DMS 273 (cell line): Measurements from ENCODE around the gene PRG2.

Experiments
- DNase-seq: peaks from one replicate; lab custom pipeline; 2025; ENCODE audit not compliant: unreplicated experiment; lab: John Stamatoyannopoulos, UW

The PRG2 gene

GRCh38 chr11:57397394-57397990 is 7.0 kb upstream of the PRG2 start:
- DNase-seq: no peak

DNA sequence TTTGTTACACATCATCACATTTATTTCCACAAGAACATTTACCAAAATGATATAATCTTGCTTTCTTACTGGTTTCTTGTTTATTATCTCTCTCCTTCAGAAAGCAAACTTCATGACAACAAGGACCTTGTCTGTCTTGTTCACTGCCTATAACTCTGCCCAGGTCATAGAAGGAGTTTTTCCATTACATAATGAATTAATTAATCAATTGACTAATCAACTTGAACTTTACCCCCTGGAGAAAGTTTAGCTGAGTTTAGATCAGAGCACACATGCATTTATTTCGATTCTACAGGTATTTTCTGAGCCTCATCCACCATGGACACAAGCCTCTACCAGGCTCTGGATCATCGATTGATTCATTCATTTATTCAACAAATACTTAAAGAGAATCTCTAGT is 6.3 kb upstream of the PRG2 start:
- no peak for DNase-seq

DNA sequence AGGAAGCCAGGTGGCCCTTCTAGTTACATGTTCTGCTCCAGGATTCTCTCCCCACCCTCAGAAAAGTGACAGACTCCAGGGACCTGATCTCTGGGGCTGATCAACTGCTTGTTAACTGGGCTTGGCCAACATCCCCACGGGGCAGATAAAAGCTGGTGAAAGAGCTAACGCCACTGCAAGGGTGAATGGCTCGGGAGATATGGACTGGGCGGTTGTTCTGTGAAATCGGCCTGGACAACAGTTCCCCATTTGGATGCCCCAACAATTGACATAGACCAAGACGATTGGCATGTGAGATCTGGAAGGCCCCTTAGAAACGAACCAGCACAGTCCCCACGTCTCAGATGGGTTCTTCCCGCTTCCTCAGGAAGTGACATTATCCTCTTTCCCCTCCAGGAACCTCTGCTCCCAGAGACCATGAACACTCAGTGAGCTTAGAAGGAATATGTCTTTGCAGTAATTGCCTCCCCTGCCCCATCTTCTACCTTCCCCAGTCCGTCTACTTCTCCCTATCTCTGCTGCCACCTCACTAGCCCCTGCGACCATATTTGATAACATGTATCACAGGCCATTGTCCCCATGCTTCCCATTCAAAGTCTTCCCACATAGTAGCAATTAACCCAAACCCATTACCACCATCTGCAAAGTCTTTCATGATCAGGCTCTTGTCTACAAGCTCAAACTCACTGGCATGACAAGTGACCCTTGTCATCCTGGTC is 5.6 kb upstream of the PRG2 start:
- no peak for DNase-seq

DNA sequence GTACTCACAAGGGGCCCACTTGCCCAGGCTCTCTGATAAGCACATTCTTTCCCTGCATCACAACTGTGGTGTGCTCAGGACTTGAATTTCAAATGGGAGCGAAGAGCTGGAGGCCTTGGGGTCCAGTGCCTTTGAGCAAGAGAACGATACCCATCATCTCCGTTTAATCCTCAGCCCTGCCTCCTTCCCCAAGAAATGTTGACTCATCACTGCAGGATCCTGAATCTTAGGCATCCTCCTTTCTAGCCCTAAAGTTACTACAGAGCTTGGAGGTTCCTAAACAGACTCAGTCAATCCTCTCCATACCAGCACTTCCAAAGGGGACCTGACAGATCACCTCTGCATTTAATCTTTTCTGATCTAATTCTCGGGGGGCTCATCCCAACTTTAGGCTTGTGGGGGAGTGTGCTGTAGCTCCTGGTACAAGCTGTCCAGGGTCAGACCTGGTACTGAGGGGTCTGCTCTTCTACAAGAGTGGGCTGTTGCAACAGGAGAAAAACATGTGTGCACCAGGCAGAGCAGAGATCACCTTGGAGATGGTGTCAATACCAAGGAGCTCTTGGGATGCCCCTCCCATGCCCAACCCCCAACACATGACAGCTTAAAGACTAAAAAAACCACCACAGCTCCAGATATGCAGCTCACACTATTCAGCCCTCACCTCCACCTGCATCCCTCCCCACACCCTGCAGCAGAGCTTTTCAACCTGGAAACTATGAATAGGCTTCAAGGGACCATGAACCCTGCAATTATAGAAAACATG is 3.9 kb upstream of the PRG2 start:
- DNase-seq: no peak

- DNase-seq: no peak
Observed at GRCh38 chr11:57392763-57393105, 2.3 kb upstream of the PRG2 start.

- DNase-seq: no peak
Observed at GRCh38 chr11:57392066-57392762, 1.8 kb upstream of the PRG2 start.

DNA sequence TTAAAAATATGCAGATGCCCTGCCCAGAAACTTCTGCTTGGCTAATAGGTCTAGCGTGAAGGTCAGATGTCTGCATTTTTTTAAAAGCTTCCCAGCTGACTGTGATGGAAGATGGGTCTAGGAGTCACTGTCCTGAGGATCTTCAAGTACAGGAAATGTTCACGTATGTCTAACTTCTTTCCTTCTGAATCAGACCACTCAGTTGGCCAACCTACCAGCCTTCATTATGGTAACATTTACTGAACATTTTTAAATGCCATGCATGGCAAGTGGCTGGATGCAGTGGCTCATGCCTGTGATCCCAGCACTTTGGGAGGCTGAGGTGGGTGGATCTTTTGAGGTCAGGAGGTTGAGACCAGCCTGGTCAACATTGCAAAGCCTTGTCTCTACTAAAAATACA is 1.1 kb upstream of the PRG2 start:
- DNase-seq: no peak

GRCh38 chr11:57391111-57391510 is 661 bp upstream of the PRG2 start:
- DNase-seq: no peak

DNA sequence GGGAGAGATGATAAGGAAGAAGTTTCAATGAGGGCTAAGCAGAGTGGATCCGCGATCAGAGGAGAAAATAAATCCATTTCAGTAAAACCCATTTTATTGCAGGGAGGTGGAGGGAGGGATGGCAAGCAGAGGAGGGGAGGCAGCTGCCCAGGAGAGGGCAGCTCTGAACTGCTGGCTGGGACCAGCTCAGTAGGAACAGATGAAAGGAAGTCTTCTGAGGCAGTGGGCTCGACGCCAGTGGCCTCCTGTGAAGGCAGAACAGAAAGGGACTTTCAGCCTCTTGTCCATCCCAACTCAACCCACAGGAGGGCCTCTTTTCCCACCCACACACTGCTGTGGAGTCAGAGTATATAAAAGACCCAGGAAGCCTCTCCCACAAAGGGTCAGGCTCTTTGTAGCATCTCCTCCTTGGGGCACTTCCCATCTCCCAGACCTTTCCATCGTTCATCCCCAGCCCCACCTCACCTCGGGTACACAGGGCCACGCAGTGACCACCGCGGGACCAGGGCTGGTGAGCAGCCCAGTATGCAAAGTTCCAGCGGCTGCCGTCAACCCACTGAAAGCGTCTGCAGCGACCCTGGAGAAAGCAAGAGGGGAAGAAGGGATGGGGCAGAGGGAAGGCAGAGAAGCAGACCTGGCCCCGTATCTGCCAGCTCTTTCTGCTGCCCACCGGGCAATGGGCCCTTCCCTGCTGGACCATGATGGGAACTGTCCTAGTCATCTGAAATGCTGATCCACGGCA is 3.0 kb downstream of the PRG2 start:
- peak; percentile 20 for DNase-seq

DNA sequence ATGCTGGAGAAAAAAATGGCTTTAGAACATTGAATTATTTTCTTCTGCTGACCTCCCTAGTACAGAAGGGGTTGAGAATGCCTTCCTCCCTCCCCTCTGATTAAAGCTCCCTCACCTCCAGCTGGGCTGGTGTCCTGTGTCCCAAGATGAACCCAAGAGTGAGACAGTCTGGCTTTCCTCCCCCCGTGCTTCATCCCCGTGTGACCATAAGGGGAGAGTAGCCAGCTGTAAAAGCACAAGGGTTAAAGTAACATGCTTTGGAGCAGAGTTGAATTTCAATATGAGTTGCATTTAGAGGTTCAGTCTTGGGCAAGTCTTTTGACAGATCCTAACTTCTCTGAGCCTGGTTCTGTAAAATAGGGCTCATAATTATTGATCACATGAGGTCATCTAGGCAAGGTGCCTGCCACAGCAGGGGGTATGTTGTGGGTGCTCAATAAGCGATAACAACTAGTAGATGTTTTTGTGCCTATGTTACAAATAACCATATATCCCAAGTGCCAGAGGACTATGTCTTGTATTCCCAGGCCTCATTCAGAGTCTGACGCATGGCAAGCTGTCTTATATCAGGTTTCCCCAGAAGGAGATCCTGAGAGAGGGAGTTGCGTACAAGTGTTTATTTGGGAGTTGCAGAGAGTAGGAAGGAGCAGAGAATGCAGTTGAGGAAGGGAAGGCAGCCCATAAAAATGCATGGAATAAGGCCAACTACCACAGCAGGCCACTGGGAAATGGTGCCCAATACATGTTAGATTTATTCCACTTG is 4.1 kb downstream of the PRG2 start:
- DNase-seq: peak; percentile 43

GRCh38 chr11:57380975-57381374 is 9.5 kb downstream of the PRG2 start, which contains the start of gene PRG3:
Gene PRG3 (minus strand): TSS chr11:57381150. CDS start chr11:57380708, 442 bp downstream.
- DNase-seq: no peak

- DNase-seq: peak; percentile 13
Observed at GRCh38 chr11:57379732-57380131, 10.7 kb downstream of the PRG2 start.

DNA sequence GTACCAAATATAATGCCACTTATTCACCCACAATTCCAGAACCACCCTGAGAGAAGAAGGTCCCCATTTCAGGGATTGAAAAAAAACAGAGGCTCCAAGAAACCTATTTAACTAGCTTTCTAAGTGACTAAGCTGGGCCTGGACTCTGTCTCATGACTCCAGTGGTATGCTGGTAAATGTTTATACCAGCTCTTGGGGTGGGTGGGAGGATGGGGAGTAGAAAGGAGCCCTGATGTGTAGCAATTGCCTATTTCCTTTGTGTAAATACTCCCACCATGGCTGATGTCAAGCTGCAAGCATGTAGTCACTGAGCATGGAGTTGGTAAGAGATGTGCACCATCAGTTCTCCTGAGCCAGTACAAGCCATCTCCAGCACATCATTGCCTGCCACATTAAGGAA is 12.3 kb downstream of the PRG2 start:
- no peak for DNase-seq

GRCh38 chr11:57377107-57377506 is 13.3 kb downstream of the PRG2 start:
- DNase-seq: peak; percentile 69

- no peak for DNase-seq
Observed at GRCh38 chr11:57376095-57377090, 14.1 kb downstream of the PRG2 start.

DNA sequence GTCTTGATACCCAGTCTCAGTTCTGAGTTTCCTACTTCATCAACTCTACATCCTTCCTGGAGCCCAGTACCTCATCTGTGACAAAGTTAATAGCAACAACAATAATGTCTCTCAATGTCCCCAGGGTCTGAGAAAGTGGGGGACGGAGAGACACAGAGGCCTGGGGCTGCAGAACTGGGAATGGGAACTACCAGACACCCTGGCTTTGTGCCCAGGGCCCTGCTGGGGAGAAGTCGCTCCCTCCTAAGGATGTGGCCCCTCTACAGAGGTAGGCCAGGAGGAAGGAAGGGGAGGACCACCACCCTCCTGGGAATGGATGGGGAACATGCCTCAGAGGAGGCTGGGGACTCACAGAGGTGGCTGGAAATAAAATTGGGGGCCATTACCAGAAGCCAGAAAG is 15.0 kb downstream of the PRG2 start:
- DNase-seq: no peak

- no peak for DNase-seq
Observed at GRCh38 chr11:57374966-57375365, 15.5 kb downstream of the PRG2 start.

DNA sequence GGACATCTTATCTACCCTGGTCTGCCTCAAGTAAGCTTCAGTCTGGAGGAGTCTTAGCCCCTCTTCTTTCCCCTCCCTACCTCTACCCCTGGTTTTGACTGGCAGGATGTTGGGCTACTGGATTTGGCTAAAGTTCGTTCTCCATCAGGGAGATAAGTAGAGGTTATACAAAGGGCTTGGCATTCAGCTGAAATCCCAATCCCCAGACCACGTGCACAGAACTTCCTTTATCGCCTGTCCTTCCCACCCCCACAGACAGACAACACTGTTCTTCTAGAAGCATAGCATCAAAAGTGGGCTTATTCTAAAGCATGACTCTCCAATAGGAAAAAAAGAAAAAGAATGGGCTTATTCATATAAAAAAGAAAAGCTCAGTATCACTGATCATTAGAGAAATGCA is 17.3 kb downstream of the PRG2 start:
- DNase-seq: no peak

- no peak for DNase-seq
Observed at GRCh38 chr11:57370941-57371340, 19.5 kb downstream of the PRG2 start.
